HCT116 (cell line): ENCODE data around the gene ATPAF1. TPM values are rescaled to one million over a fixed set of nuclear protein-coding genes. Genes with fewer than 3 reads are reported as not detected.

Experiments used
- ATAC-seq: fragments of 200-7000 bp; cut with Tn5 transposase; 2 replicates; pipeline ENCODE4 v1.9.1; 2020; ENCODE audit warnings: mild to moderate bottlenecking, moderate library complexity
- BruUV-seq: library from RNA; stranded (reverse); fragments of 400-500 nt; replicated peaks from 2 replicates; lab custom pipeline; 2021; lab: Mats Ljungman, UMichigan
- CTCF ChIA-PET: fragments of 300-600 bp; sonication (Branson Sonifier 250); formaldehyde crosslinking; loops from one replicate; lab custom pipeline; 2021; ENCODE audit warnings: antibody characterized with exemption; lab: Charles Lee
- POLR2A ChIA-PET: fragments of 300-600, 350-600 bp; sonication (Branson Sonifier 250); formaldehyde crosslinking; loops from one replicate; lab custom pipeline; 2021; ENCODE audit warnings: antibody characterized with exemption; lab: Charles Lee
- RAD21 ChIA-PET, 2 experiments: fragments of 300-600 bp; sonication (Branson Sonifier 250); formaldehyde crosslinking; loops; one replicate each; lab custom pipeline; 2023; ENCODE audit warnings: low total read pairs in 2 of 2; ENCODE audit not compliant: uncharacterized antibody in 2 of 2, unreplicated experiment in 2 of 2, low non-redundant PET in 1 of 2; lab: Charles Lee
- DNase-seq: peaks from one replicate; pipeline ENCODE4 v3.0.0-alpha.2; 2010; ENCODE audit warnings: low read depth, low spot score
- H2AFZ ChIP-seq: fragments of 200-600 bp; shearing (Covaris generic), sonication (generic); 2 replicates; pipeline ENCODE4 v1.6.1; 2017; ENCODE audit warnings: low read depth, mixed run types, mixed read lengths, antibody characterized with exemption, low read length; ENCODE audit not compliant: poor library complexity, severe bottlenecking
- H3K27ac ChIP-seq: 2 replicates; pipeline ENCODE4 v1.5.1; 2012; ENCODE audit warnings: low read depth, low read length
- H3K27me3 ChIP-seq: fragments of 200-600 bp; sonication (generic); 2 replicates; pipeline ENCODE4 v1.6.1; 2016; ENCODE audit warnings: mixed run types, low read length, mixed read lengths; ENCODE audit not compliant: insufficient read depth
- H3K36me3 ChIP-seq, 2 experiments: fragments of 200-500 bp in 1 of 2; fragments of 200-600 bp in 1 of 2; sonication (Bioruptor generic) in 1 of 2; sonication (generic) in 1 of 2; 2 replicates each; pipeline versions ENCODE4 v1.5.1 to v1.6.1; 2014 to 2016; ENCODE audit warnings: low read length in 2 of 2, inconsistent platforms in 1 of 2, mixed read lengths in 1 of 2, mixed run types in 1 of 2; ENCODE audit not compliant: insufficient read depth in 2 of 2, control insufficient read depth in 1 of 2
- H3K4me1 ChIP-seq, 2 experiments: fragments of 200-600 bp in 1 of 2; sonication (generic) in 1 of 2; 2 replicates each; pipeline versions ENCODE4 v1.5.1 to v1.6.1; 2012 to 2017; ENCODE audit warnings: low read length in 2 of 2, inconsistent platforms in 1 of 2, mild to moderate bottlenecking in 1 of 2, mixed read lengths in 1 of 2, mixed run types in 1 of 2, moderate library complexity in 1 of 2; ENCODE audit not compliant: insufficient read depth in 2 of 2, control insufficient read depth in 1 of 2
- H3K4me2 ChIP-seq: fragments of 200-600 bp; sonication (generic); 2 replicates; pipeline ENCODE4 v1.6.1; 2017; ENCODE audit warnings: mixed run types, low read length, mixed read lengths
- H3K4me3 ChIP-seq, 2 experiments: fragments of 200-600 bp in 1 of 2; sonication (generic) in 1 of 2; replicated peaks in 1 of 2; 2 replicates each; pipeline ENCODE4 v1.5.1; 2011 to 2016; ENCODE audit warnings: low read length in 2 of 2, control low read depth in 1 of 2, low read depth in 1 of 2, mild to moderate bottlenecking in 1 of 2, mixed read lengths in 1 of 2, mixed run types in 1 of 2
- H3K79me2 ChIP-seq: fragments of 200-600 bp; sonication (generic); 2 replicates; pipeline ENCODE4 v1.6.1; 2017; ENCODE audit warnings: mild to moderate bottlenecking, mixed run types, low read length, moderate library complexity, mixed read lengths; ENCODE audit not compliant: insufficient read depth
- H3K9ac ChIP-seq: fragments of 200-600 bp; sonication (generic); 2 replicates; pipeline ENCODE4 v1.6.1; 2016; ENCODE audit warnings: low read length, mixed read lengths
- H3K9me2 ChIP-seq: fragments of 200-600 bp; sonication (generic), shearing (Covaris generic); 2 replicates; pipeline ENCODE4 v1.6.1; 2017; ENCODE audit warnings: mixed run types, mild to moderate bottlenecking, moderate library complexity; ENCODE audit not compliant: insufficient read depth
- H3K9me3 ChIP-seq, 2 experiments: fragments of 200-500 bp in 1 of 2; fragments of 200-600 bp in 1 of 2; sonication (Bioruptor generic) in 1 of 2; sonication (generic) in 1 of 2; 2 replicates each; pipeline ENCODE4 v1.6.1; 2014 to 2017; ENCODE audit warnings: low read length in 2 of 2, mixed read lengths in 2 of 2, inconsistent platforms in 1 of 2, low read depth in 1 of 2, mild to moderate bottlenecking in 1 of 2, mixed run types in 1 of 2, moderate library complexity in 1 of 2; ENCODE audit not compliant: control insufficient read depth in 1 of 2, insufficient read depth in 1 of 2
- H4K20me1 ChIP-seq: fragments of 200-600 bp; sonication (generic), shearing (Covaris generic); 2 replicates; pipeline ENCODE4 v1.6.1; 2017; ENCODE audit warnings: mixed run types, mild to moderate bottlenecking, moderate library complexity; ENCODE audit not compliant: insufficient read depth
- CEBPB ChIP-seq: IDR thresholded peaks from 2 replicates; pipeline ENCODE4 v1.6.1; 2012; ENCODE audit warnings: low read depth
- CTCF ChIP-seq, 3 experiments: fragments of 200-600 bp in 1 of 3; sonication (generic) in 1 of 3; IDR thresholded peaks in 2 of 3; conservative IDR thresholded peaks in 1 of 3; 2 replicates each; pipeline ENCODE4 v1.5.1; 2012 to 2017; ENCODE audit warnings: low read depth in 2 of 3, low read length in 2 of 3, antibody characterized with exemption in 1 of 3, borderline replicate concordance in 1 of 3, control low read depth in 1 of 3, mild to moderate bottlenecking in 1 of 3, mixed read lengths in 1 of 3, mixed run types in 1 of 3, moderate library complexity in 1 of 3; ENCODE audit not compliant: insufficient read depth in 1 of 3
- ELF1 ChIP-seq: IDR thresholded peaks from 2 replicates; pipeline ENCODE4 v1.6.1; 2012; ENCODE audit warnings: low read depth, borderline replicate concordance
- EZH2 ChIP-seq: fragments of 200-600 bp; sonication (generic); IDR thresholded peaks from 2 replicates; pipeline ENCODE4 v1.6.1; 2017; ENCODE audit warnings: antibody characterized with exemption, mixed run types
- FOSL1 ChIP-seq: IDR thresholded peaks from 2 replicates; pipeline ENCODE4 v1.6.1; 2012; ENCODE audit warnings: low read depth
- JUND ChIP-seq: IDR thresholded peaks from 2 replicates; pipeline ENCODE4 v1.6.1; 2012
- POLR2A ChIP-seq: IDR thresholded peaks from 2 replicates; pipeline ENCODE4 v1.7.0; 2011; ENCODE audit warnings: borderline replicate concordance; ENCODE audit not compliant: insufficient read depth, insufficient read length; ENCODE audit errors: extremely low read depth
- ZFX ChIP-seq: fragments of 450-650 bp; IDR thresholded peaks from 2 replicates; pipeline ENCODE4 v1.6.1; 2017
- ZNF274 ChIP-seq: fragments of 200-500 bp; sonication (Bioruptor generic); IDR thresholded peaks from 2 replicates; pipeline ENCODE4 v1.6.1; 2014; ENCODE audit warnings: mild to moderate bottlenecking, low read depth, low read length, inconsistent platforms
- intact Hi-C: fragments of 100-400 bp; cut with micrococcal nuclease; formaldehyde crosslinking; loops from 2 replicates; pipeline ENCODE4 v1.10.0; 2022
- total RNA-seq: library from RNA; stranded (reverse); gene quantifications from one replicate; pipeline ENCODE4 v1.2.1, GENCODE V29; 2021; ENCODE audit not compliant: unreplicated experiment
- TF ChIP-seq, protein P1 (sequence below): IDR thresholded peaks from 2 replicates; pipeline ENCODE4 v1.6.1; 2011; ENCODE audit warnings: mild to moderate bottlenecking, low read length, moderate library complexity; ENCODE audit not compliant: insufficient replicate concordance; ENCODE audit errors: extremely low read depth

ATPAF1 gene
- total RNA-seq, 1 experiment from 2014 or later: 35.5 TPM

DNA sequence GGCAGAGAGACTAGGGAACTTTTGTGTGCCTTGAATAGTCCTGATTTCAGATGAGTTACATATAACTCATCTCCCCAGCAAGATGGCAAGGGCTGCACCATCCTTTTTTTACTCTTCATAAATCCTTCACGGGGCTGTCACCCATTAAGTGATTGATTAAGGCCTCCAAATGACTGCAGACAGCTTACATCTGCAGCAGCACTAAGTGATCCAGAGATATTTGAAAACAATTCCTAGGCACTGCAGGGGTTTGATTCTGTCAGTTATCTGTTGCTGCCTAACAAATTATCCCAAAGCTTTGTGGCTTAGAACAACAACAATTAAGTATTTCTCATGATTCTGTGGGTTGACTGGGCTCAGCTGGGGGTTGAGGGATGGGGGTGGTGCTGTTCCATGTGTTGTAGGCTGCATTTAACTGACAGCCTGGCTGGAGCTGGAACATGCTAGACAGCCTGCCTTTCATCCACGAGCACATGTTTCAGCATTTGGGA, 22.8 kb upstream of the ATPAF1 start:
- no peaks in the 10 kb centered on the region for H3K9me2 ChIP-seq
- POLR2A ChIA-PET: no interaction called here
- no peak overlapping the region for H3K4me2 ChIP-seq
- DNase-seq (no peak), ATAC-seq (no peak)
- no peaks in the 10 kb centered on the region; the same call in 1 of the 2 replicates for H3K79me2 ChIP-seq
- no peak overlapping the region for H3K27ac ChIP-seq
- H4K20me1 ChIP-seq: no peaks in the 10 kb centered on the region
- no peaks in the 10 kb centered on the region for H3K27me3 ChIP-seq
- no peak overlapping the region for H2AFZ ChIP-seq
- H3K9me3 ChIP-seq: no peaks in the 10 kb centered on the region
- TF ChIP-seq POLR2A (no peak), EZH2 (no peak), CEBPB (no peak), JUND (no peak), FOSL1 (no peak)
- TF ChIP-seq, protein P1, sequence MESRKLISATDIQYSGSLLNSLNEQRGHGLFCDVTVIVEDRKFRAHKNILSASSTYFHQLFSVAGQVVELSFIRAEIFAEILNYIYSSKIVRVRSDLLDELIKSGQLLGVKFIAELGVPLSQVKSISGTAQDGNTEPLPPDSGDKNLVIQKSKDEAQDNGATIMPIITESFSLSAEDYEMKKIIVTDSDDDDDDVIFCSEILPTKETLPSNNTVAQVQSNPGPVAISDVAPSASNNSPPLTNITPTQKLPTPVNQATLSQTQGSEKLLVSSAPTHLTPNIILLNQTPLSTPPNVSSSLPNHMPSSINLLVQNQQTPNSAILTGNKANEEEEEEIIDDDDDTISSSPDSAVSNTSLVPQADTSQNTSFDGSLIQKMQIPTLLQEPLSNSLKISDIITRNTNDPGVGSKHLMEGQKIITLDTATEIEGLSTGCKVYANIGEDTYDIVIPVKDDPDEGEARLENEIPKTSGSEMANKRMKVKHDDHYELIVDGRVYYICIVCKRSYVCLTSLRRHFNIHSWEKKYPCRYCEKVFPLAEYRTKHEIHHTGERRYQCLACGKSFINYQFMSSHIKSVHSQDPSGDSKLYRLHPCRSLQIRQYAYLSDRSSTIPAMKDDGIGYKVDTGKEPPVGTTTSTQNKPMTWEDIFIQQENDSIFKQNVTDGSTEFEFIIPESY: no peak
- peaks cover 0 to 9% of the 10 kb centered on the region in 2 experiments; a peak in 1 of 4 replicates for H3K4me1 ChIP-seq
- H3K9ac ChIP-seq: no peak overlapping the region
- CTCF ChIA-PET: no interaction called here
- BruUV-seq: no TSS peak
- RAD21 ChIA-PET: no interaction called here
- intact Hi-C loops: no loop called here
- H3K36me3 ChIP-seq: peaks cover 24 to 35% of the 10 kb centered on the region in 2 experiments; a peak in 3 of 4 replicates
- no peak overlapping the region for H3K4me3 ChIP-seq

DNA sequence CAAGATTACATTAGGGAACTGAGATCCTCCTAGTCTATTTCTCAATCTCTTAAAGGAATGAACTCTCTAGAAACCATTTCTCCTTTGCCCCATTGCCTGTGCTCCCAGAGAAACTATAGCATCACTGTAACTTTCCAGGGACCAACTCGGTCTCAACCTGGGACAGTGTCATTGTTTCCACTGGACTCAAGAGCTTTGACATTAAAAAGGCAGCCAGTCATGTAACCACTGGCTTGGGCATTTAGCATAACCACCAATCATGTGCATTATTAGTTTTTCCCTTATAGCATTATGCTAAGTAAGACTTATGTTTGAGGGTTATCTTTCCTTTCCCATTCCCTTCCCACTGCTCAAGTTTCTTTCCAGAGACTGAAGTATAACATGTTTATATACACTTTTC, 21.7 kb upstream of the ATPAF1 start:
- Histone ChIP-seq H3K27ac (no peak overlapping the region), H3K9ac (no peak overlapping the region), H2AFZ (no peak overlapping the region), H4K20me1 (no peaks in the 10 kb centered on the region), H3K79me2 (no peaks in the 10 kb centered on the region; the same call in 1 of the 2 replicates), H3K9me3 (no peaks in the 10 kb centered on the region), H3K36me3 (peaks cover 27 to 39% of the 10 kb centered on the region in 2 experiments; a peak in 3 of 4 replicates), H3K4me1 (peaks cover 0 to 9% of the 10 kb centered on the region in 2 experiments; a peak in 1 of 4 replicates), H3K27me3 (no peaks in the 10 kb centered on the region), H3K4me2 (no peak overlapping the region), H3K4me3 (no peak overlapping the region), H3K9me2 (no peaks in the 10 kb centered on the region)
- intact Hi-C loops: no loop called here
- no TSS peak for BruUV-seq
- no peak for TF ChIP-seq ZFX
- no peak for TF ChIP-seq ELF1
- no peak for TF ChIP-seq CTCF (IDR thresholded peaks at IDR 0.05 in 2 of 3, conservative IDR thresholded peaks at IDR 0.05 in 1 of 3; ENCODE audit: borderline replicate concordance in 1 of 3, insufficient read depth in 1 of 3, low read depth in 2 of 3, low read length in 2 of 3)
- no peak for TF ChIP-seq ZNF274
- DNase-seq: no peak
- ChIA-PET POLR2A (no interaction called here), CTCF (no interaction called here), RAD21 (no interaction called here)
- ATAC-seq: no peak
